NCI-H2081 treated with DMSO at 0.1 percent for 48 hours (cell line): ENCODE data around the gene C4orf36.
A peak's percentile ranks its signal among the peaks of the same experiment; 100 is the strongest.

Experiments used
- DNase-seq: peaks from one replicate; lab custom pipeline; 2025; lab: John Stamatoyannopoulos, UW

C4orf36 gene, protein sequence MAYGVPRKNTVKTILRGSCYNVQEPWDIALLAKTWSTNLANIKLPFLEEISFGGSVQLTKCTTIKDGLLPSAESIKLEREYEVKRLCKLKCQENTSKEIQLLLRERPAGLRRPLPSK

DNA sequence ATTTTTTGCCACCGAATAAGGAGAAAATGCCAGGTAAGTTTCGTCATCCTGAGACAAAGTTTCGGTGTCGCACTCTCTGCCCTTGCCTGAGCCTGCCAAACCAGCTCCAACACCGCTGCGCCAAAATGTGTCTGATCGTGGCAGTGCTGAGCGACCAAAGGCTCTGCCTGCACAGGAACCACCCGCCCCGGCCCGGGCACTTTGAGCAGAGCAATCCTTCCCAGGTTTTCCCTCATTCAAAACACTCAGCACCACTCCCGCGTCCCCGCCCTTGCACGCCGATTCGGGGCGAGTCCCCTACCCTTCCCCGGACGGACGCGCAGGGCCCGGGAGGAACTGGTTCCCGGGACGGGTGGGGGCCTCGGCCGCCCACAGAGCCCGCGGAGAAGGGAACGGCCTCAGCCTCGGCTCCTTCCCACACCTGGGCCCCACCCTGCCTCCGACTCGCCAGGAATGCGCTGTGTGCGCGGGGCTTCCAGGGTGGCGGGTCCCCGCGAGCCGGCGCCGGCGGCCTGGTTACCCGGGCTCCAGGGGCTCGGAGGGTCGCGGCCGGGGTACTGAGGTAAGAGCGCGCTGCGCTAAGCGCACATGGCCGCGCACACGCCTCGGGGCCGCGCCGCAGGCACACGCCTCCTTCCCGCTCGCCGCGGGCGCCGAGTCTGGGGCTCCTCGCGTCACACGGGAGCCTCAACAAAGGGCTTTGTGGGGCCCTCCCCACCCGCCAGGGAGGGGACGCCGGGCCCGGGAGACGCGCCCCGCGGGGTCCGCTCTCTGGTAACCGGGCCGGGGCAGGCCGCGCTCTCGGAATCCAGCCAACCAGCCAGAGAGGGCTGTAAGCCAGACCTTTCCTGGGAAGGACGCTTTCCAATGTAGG lies at the start of gene C4orf36:
Gene C4orf36, minus strand, starts transcription at position 661 of the 874 bp plus-strand sequence. CDS start 902 bp downstream, outside the sequence.
- peak; percentile 13 for DNase-seq

- DNase-seq, result no peak
Observed at GRCh38 chr4:86940920-86941460, 48.8 kb upstream of the C4orf36 start.

- no peak for DNase-seq
Observed at GRCh38 chr4:86939729-86940575, 47.7 kb upstream of the C4orf36 start.

GRCh38 chr4:86938771-86939520 lies 46.7 kb upstream of the C4orf36 start:
- DNase-seq, result no peak

GRCh38 chr4:86935853-86936733 lies 43.9 kb upstream of the C4orf36 start:
- no peak for DNase-seq

DNA sequence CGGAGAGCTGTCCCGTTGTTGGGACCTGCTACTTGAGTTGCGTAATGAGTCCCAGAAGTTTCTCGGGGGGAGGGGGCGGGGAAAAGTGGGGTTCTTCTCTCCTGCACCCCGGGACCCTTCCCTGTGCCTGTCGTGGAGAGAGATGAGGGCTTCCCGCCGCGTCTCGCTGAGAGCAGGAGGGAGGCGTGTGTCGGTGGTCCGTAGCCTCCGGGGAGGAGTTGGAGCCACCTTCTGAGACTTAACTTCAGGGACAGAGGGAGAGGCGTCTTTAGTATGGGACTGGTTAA lies 43.3 kb upstream of the C4orf36 start:
- DNase-seq, result no peak

DNA sequence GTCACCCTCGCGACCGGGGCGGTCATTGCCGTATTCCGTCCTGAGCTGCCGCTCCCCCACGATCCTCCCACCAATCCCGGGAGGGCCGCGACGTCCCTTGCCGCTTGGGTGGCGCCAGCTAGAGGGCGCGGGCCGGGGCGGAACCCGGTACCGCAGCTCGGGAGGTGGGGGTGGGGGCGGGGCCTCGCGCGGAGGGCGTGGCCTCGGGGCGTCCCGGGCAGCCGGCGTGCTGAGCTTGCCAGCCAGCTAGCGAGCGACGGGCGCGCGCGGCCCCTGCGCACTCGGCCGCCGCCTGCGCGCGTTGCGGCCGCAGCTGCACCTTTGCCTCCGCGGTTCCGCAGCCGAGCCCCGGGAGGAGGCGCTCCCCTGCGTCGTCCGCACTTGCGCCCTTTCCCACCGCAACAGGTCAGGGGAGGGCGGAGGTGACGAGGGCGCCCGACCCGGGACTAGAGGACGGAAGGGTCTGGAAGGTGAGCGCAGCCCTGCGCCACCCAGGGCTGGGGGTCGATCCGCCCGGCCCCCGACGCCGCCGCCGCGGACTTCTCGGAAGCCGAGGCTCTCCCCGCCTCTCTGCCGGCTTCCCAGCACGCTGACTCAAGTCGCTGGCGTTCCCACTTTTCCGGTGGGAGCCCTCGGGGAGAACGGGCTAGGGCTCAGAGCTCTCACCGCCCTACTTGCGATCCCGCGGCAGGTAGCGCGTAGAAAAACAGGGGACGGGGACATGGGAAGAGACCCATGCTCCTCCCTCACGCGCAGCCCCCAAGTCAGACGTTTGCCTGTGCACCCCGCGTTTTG lies 42.7 kb upstream of the C4orf36 start, which contains the start of gene AFF1:
Gene AFF1, plus strand, starts transcription at position 241 of the 795 bp plus-strand sequence. CDS start 13,523 bp downstream, outside the sequence.
- DNase-seq, result peak; percentile 24

DNA sequence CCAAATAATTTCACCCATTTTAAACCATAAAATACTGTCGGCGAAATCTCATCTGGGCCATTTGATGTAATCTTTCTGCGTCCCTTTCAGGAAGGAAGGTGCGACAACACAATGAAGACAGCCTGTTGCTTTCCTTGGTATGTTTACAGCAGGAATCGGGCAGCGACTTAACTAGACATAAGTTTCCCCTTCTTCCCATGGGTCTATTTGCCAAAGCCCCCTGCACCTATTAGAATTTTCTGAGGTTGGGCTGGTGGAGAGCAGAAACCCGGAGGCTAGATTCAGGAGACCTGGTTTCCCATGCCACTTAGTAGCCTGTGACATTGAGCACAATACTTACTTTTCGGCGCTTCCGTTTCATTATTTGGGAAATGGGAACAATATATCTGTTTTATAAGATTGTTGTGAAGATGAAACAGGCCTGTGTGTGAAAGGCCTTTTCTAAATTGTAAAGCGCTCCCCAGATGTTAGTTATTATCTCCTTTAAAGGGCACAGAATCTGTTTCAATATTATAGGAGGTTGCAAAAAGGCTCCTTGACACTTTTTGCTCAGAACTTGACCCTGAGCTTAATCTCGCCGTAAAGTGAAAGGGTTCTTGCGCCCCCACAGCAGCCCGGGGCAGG lies 42.0 kb upstream of the C4orf36 start:
- no peak for DNase-seq

DNA sequence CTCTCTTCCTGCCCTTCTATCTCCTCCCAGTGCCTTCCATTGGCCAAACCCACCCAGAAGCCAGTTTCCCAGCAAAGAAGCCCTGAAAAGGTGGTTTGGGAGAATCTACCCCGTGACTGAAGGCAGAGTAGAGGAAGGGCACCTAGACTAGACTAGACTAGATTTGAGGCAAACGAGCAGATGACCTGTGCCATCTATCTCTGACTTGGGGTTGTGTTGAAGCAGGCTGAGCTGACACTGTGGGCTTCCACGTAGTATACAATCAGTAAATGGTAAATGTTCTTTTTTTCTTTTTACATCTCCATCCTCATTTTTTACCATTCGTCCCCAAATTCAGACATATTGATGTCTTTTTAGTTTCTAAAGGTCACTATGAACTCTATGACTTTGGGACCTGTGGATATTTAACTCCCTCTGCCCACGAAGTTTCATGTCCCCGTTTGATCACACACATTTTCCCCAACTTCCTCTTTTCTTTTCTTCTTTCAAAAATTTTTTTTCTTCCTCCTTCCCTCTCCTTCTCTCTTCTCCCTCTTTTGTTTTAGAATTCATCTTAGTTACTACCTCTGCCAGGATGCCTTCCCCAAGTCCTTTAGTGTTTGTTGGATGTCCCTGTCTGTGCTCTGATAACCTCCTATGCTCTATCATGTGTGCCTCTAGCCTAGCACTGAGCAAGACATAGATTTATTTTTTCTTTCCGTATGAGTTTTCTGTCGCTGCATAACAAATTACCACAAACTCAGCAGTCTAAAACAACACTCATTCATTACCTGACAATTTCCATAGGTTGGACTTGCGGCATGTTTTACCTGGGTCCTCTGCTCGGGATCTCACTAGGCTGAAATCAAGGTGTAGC lies 36.4 kb upstream of the C4orf36 start:
- no peak for DNase-seq

- DNase-seq, result no peak
Observed at GRCh38 chr4:86927843-86928395, 35.7 kb upstream of the C4orf36 start.

GRCh38 chr4:86926435-86927086 lies 34.3 kb upstream of the C4orf36 start:
- DNase-seq, result no peak

DNA sequence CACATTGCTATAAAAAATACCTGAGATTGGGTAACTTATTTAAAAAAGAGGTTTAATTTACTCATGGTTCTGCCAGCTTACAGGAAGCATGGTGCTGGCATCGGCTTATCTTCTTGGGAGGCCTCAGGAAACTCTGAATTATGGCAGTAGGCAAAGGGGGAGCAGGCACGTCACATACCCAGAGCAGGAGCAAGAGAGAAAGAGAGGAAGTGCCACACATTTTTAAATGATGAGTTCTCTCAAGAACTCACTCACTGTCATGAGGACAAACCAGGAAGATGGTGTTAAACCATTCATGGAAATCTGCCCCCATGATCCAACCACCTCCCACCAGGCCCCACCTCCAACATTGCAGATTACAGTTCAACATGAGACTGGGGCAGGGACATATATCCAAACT lies 32.6 kb upstream of the C4orf36 start:
- no peak for DNase-seq

GRCh38 chr4:86921608-86922252 lies 29.5 kb upstream of the C4orf36 start:
- no peak for DNase-seq

DNA sequence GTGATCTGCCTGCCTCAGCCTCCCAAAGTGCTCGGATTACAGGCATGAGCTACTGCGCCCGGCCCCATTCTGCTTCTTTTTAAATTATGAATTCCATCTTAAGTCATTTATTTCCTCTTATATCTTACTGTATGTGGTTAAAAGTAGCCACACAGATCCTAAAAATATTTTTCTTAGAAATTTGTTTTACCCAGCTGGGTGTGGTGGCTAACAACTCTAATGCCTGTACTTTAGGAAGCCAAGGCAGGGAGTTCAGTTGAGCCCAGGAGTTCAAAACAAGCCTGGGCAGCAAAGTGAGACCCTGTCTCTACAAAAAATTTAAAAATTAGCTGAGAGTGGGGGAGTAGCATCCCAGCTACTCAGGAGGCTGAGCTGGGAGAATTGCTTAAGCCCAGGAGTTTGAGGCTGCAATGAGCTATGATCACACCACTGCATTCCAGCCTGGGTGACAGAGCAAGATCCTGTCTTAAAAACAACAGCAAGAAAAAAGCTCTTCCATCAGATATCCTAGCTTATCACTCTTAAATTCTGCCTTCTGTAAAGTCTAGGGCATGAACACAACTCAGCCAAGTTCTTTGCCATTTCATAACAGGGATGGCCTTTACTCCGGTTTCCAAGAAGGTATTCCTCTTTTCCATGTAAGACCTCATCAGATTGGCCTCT lies 27.5 kb upstream of the C4orf36 start:
- DNase-seq, result no peak

- DNase-seq, result no peak
Observed at GRCh38 chr4:86918539-86919072, 26.4 kb upstream of the C4orf36 start.
